CD8-positive, alpha-beta memory T cell (primary cell): ENCODE measurements around the gene PPIL4. TPM values are rescaled to one million over a fixed set of nuclear protein-coding genes. Genes with fewer than 3 reads are reported as not detected.

Source experiments
- CTCF ChIA-PET: fragments of 350-600 bp; sonication (Branson Sonifier 250); formaldehyde crosslinking; loops from one replicate; lab custom pipeline; 2021; ENCODE audit warnings: antibody characterized with exemption; lab: Charles Lee
- POLR2A ChIA-PET: fragments of 350-600 bp; sonication (Branson Sonifier 250); formaldehyde crosslinking; loops from one replicate; lab custom pipeline; 2021; ENCODE audit warnings: antibody characterized with exemption; lab: Charles Lee
- DNase-seq, 5 donors: peaks; one replicate each; pipeline versions ENCODE4 v3.0.0 to v3.0.0-alpha.2; 2020 to 2022; ENCODE audit warnings: mixed read lengths in 1 of 5
- H3K27ac ChIP-seq: one replicate; pipeline ENCODE4 v1.7.0; 2013; ENCODE audit warnings: low read depth, mild to moderate bottlenecking, low read length, moderate library complexity
- H3K27me3 ChIP-seq: 2 replicates; pipeline ENCODE4 v1.7.0; 2013; ENCODE audit warnings: low read length, mild to moderate bottlenecking; ENCODE audit not compliant: insufficient read depth, poor library complexity, severe bottlenecking
- H3K36me3 ChIP-seq: 2 replicates; pipeline ENCODE4 v1.7.0; 2013; ENCODE audit warnings: mild to moderate bottlenecking, low read length, moderate library complexity; ENCODE audit not compliant: insufficient read depth
- H3K4me1 ChIP-seq: 2 replicates; pipeline ENCODE4 v1.7.0; 2013; ENCODE audit warnings: mild to moderate bottlenecking, low read length, moderate library complexity; ENCODE audit not compliant: insufficient read depth
- H3K4me3 ChIP-seq: 2 replicates; pipeline ENCODE4 v1.7.0; 2013; ENCODE audit warnings: mild to moderate bottlenecking, low read length
- H3K9me3 ChIP-seq: 2 replicates; pipeline ENCODE4 v1.7.0; 2013; ENCODE audit warnings: mild to moderate bottlenecking, low read length
- H3K27ac Mint-ChIP-seq, 8 donors: one replicate each; pipeline ENCODE4 v1.8.0; 2020 to 2021; ENCODE audit warnings: mixed read lengths in 8 of 8, mild to moderate bottlenecking in 6 of 8, inconsistent platforms in 3 of 8, moderate library complexity in 3 of 8
- H3K27me3 Mint-ChIP-seq, 2 donors: one replicate each; pipeline ENCODE4 v1.8.0; 2020 to 2021; ENCODE audit warnings: mixed read lengths in 2 of 2, mild to moderate bottlenecking in 1 of 2, moderate library complexity in 1 of 2
- H3K36me3 Mint-ChIP-seq, 3 donors: one replicate each; pipeline ENCODE4 v1.8.0; 2020 to 2021; ENCODE audit warnings: mixed read lengths in 3 of 3, inconsistent platforms in 1 of 3, mild to moderate bottlenecking in 1 of 3
- H3K4me1 Mint-ChIP-seq, 3 donors: one replicate each; pipeline ENCODE4 v1.8.0; 2020 to 2021; ENCODE audit warnings: mixed read lengths in 3 of 3, inconsistent platforms in 1 of 3, mild to moderate bottlenecking in 1 of 3
- H3K4me3 Mint-ChIP-seq, 7 donors: one replicate each; pipeline ENCODE4 v1.8.0; 2020 to 2021; ENCODE audit warnings: mixed read lengths in 7 of 7, mild to moderate bottlenecking in 6 of 7, moderate library complexity in 4 of 7, inconsistent platforms in 2 of 7
- H3K9me3 Mint-ChIP-seq, 5 donors: one replicate each; pipeline ENCODE4 v1.8.0; 2020 to 2022; ENCODE audit warnings: mixed read lengths in 5 of 5, mild to moderate bottlenecking in 3 of 5, moderate library complexity in 2 of 5, inconsistent platforms in 1 of 5
- polyA plus RNA-seq: library from polyadenylated mRNA; unstranded; fragments of 300-500 nt; fragmentation: Illumina TruSeq; gene quantifications from one replicate; pipeline ENCODE4 v1.2.3, GENCODE V29; 2021
- total RNA-seq, 2 experiments: library from RNA; stranded (reverse); gene quantifications; one replicate each; pipeline ENCODE4 v1.2.3, GENCODE V29; 2021

Gene PPIL4
- total and polyA plus RNA-seq, 3 experiments from 2014 or later, result 10.7 to 31.9 (median 29.7) TPM

GRCh38 chr6:149559389-149559788 is 13.5 kb upstream of the PPIL4 start:
- no peak overlapping the region for H3K4me3 Mint-ChIP-seq
- CTCF ChIA-PET, result no interaction called here
- POLR2A ChIA-PET, result interaction anchor here (0.6 kb wide), 1 partner anchor 11 kb away, joined by 3 read pairs; no protein-coding TSS in a partner anchor

GRCh38 chr6:149558029-149558428 is 12.2 kb upstream of the PPIL4 start:
- DNase-seq, result no peak
- no peak overlapping the region for H3K4me3 Mint-ChIP-seq
- H3K27me3 Mint-ChIP-seq, result peaks cover 19 to 33% of the 10 kb centered on the region in 2 donors
- POLR2A ChIA-PET, result no interaction called here
- H3K4me1 Mint-ChIP-seq, result no peaks in the 10 kb centered on the region
- no peak overlapping the region for H3K27ac Mint-ChIP-seq
- Histone ChIP-seq H3K27ac (no peak overlapping the region), H3K4me3 (no peak overlapping the region), H3K27me3 (no peaks in the 10 kb centered on the region), H3K9me3 (no peaks in the 10 kb centered on the region), H3K4me1 (no peaks in the 10 kb centered on the region), H3K36me3 (no peaks in the 10 kb centered on the region)
- H3K9me3 Mint-ChIP-seq, result no peaks in the 10 kb centered on the region
- CTCF ChIA-PET, result no interaction called here
- no peaks in the 10 kb centered on the region for H3K36me3 Mint-ChIP-seq

More at GRCh38 chr6:149559389-149559788, 13.5 kb upstream of the PPIL4 start:
- Mint-ChIP-seq H3K4me1 (peaks cover 0 to 3% (median 0%) of the 10 kb centered on the region in 3 donors), H3K36me3 (no peaks in the 10 kb centered on the region), H3K27ac (no peak overlapping the region), H3K9me3 (no peaks in the 10 kb centered on the region), H3K27me3 (peaks cover 8 to 22% of the 10 kb centered on the region in 2 donors)
- Histone ChIP-seq H3K27me3 (no peaks in the 10 kb centered on the region), H3K9me3 (no peaks in the 10 kb centered on the region), H3K4me1 (no peaks in the 10 kb centered on the region), H3K4me3 (no peak overlapping the region), H3K36me3 (no peaks in the 10 kb centered on the region), H3K27ac (no peak overlapping the region)
- no peak for DNase-seq

GRCh38 chr6:149551920-149552319 is 6.1 kb upstream of the PPIL4 start:
- Histone ChIP-seq H3K9me3 (no peaks in the 10 kb centered on the region), H3K27ac (no peak overlapping the region), H3K4me1 (no peaks in the 10 kb centered on the region), H3K27me3 (no peaks in the 10 kb centered on the region), H3K4me3 (no peak overlapping the region), H3K36me3 (no peaks in the 10 kb centered on the region)
- Mint-ChIP-seq H3K36me3 (no peaks in the 10 kb centered on the region), H3K27me3 (peaks cover 15 to 38% of the 10 kb centered on the region in 2 donors), H3K27ac (peak overlapping the region in 1 of 8 donors; percentile 62), H3K4me3 (no peak overlapping the region), H3K9me3 (no peaks in the 10 kb centered on the region), H3K4me1 (peaks cover 3 to 4% (median 4%) of the 10 kb centered on the region in 3 donors)
- no peak for DNase-seq
- CTCF ChIA-PET, result interaction anchor here (2.5 kb wide), 1 partner anchor 13 kb away, joined by 18 read pairs; the partner anchor contains the start of gene GINM1
- POLR2A ChIA-PET, result no interaction called here

- H3K9me3 ChIP-seq, result no peaks in the 10 kb centered on the region
- Mint-ChIP-seq H3K27me3 (no peaks in the 10 kb centered on the region), H3K27ac (peak overlapping the region; percentile 99 to 100 (median 100)), H3K4me1 (peaks cover 42 to 47% (median 44%) of the 10 kb centered on the region in 3 donors), H3K36me3 (peaks cover 0 to 33% (median 2%) of the 10 kb centered on the region in 3 donors), H3K4me3 (peak overlapping the region; percentile 98 to 100 (median 99)), H3K9me3 (no peaks in the 10 kb centered on the region)
- peaks cover 34% of the 10 kb centered on the region for H3K4me1 ChIP-seq
- H3K36me3 ChIP-seq, result no peaks in the 10 kb centered on the region
- H3K27ac ChIP-seq, result peak overlapping the region; percentile 100
- DNase-seq, result peak; percentile 35 to 87 (median 81)
- H3K4me3 ChIP-seq, result peak overlapping the region; percentile 100
- POLR2A ChIA-PET, result interaction anchor here (0.6 to 2.7 kb wide), 8 partner anchors 17 to 220 kb away, joined by 3 to 13 read pairs (median 5); partner anchors contain the start of genes GINM1, LATS1 and ZC3H12D
- CTCF ChIA-PET, result interaction anchor here (0.6 to 4.6 kb wide), 13 partner anchors 8 to 793 kb away, joined by 3 to 51 read pairs (median 3); partner anchors contain the start of gene GINM1
- H3K27me3 ChIP-seq, result no peaks in the 10 kb centered on the region
Observed at GRCh38 chr6:149545258-149545753, 537 bp downstream of the PPIL4 start.

GRCh38 chr6:149544646-149545257 is 1.1 kb downstream of the PPIL4 start:
- peaks cover 34% of the 10 kb centered on the region for H3K4me1 ChIP-seq
- peaks cover 0 to 38% (median 2%) of the 10 kb centered on the region in 3 donors for H3K36me3 Mint-ChIP-seq
- H3K27me3 ChIP-seq, result no peaks in the 10 kb centered on the region
- peak overlapping the region; percentile 98 to 100 (median 99) for H3K4me3 Mint-ChIP-seq
- H3K4me3 ChIP-seq, result peak overlapping the region; percentile 100
- peak overlapping the region; percentile 100 for H3K27ac ChIP-seq
- ChIA-PET POLR2A (interaction anchor here (0.6 to 2.7 kb wide), 7 partner anchors 21 to 220 kb away, joined by 4 to 13 read pairs (median 5); partner anchors contain the start of genes GINM1, LATS1 and ZC3H12D), CTCF (interaction anchor here (1.1 to 4.6 kb wide), 8 partner anchors 8 to 793 kb away, joined by 3 to 51 read pairs (median 4); partner anchors contain the start of gene GINM1)
- peak overlapping the region; percentile 99 to 100 (median 100) for H3K27ac Mint-ChIP-seq
- H3K36me3 ChIP-seq, result no peaks in the 10 kb centered on the region
- DNase-seq, result no peak
- peaks cover 42 to 47% (median 44%) of the 10 kb centered on the region in 3 donors for H3K4me1 Mint-ChIP-seq
- no peaks in the 10 kb centered on the region for H3K9me3 ChIP-seq
- no peaks in the 10 kb centered on the region for H3K27me3 Mint-ChIP-seq
- no peaks in the 10 kb centered on the region for H3K9me3 Mint-ChIP-seq

- Histone ChIP-seq H3K27ac (no peak overlapping the region), H3K4me1 (peaks cover 28% of the 10 kb centered on the region), H3K36me3 (peaks cover 25% of the 10 kb centered on the region), H3K9me3 (no peaks in the 10 kb centered on the region), H3K27me3 (no peaks in the 10 kb centered on the region), H3K4me3 (no peak overlapping the region)
- no peak for DNase-seq
- POLR2A ChIA-PET, result no interaction called here
- CTCF ChIA-PET, result no interaction called here
- Mint-ChIP-seq H3K9me3 (no peaks in the 10 kb centered on the region), H3K4me1 (peaks cover 42 to 56% (median 45%) of the 10 kb centered on the region in 3 donors), H3K27me3 (no peaks in the 10 kb centered on the region), H3K27ac (no peak overlapping the region), H3K36me3 (peaks cover 5 to 69% (median 12%) of the 10 kb centered on the region in 3 donors), H3K4me3 (no peak overlapping the region)
Observed at GRCh38 chr6:149541139-149541538, 4.7 kb downstream of the PPIL4 start.

GRCh38 chr6:149534742-149535141 is 11.1 kb downstream of the PPIL4 start:
- ChIA-PET CTCF (no interaction called here), POLR2A (no interaction called here)
- Mint-ChIP-seq H3K9me3 (no peaks in the 10 kb centered on the region), H3K27ac (no peak overlapping the region), H3K27me3 (no peaks in the 10 kb centered on the region), H3K4me3 (no peak overlapping the region), H3K4me1 (peaks cover 8 to 19% (median 9%) of the 10 kb centered on the region in 3 donors), H3K36me3 (peaks cover 8 to 82% (median 30%) of the 10 kb centered on the region in 3 donors)
- H3K36me3 ChIP-seq, result peaks cover 47% of the 10 kb centered on the region
- H3K9me3 ChIP-seq, result no peaks in the 10 kb centered on the region
- H3K27me3 ChIP-seq, result no peaks in the 10 kb centered on the region
- no peak for DNase-seq
- H3K27ac ChIP-seq, result no peak overlapping the region
- no peak overlapping the region for H3K4me3 ChIP-seq
- no peaks in the 10 kb centered on the region for H3K4me1 ChIP-seq

- Mint-ChIP-seq H3K36me3 (peaks cover 4 to 79% (median 31%) of the 10 kb centered on the region in 3 donors), H3K27ac (peak overlapping the region in 3 of 8 donors; percentile 23 to 90 (median 87)), H3K9me3 (no peaks in the 10 kb centered on the region), H3K27me3 (no peaks in the 10 kb centered on the region), H3K4me3 (no peak overlapping the region), H3K4me1 (peaks cover 3 to 12% (median 7%) of the 10 kb centered on the region in 3 donors)
- CTCF ChIA-PET, result interaction anchor here (0.9 kb wide), 1 partner anchor 67 kb away, joined by 3 read pairs; no protein-coding TSS in a partner anchor
- Histone ChIP-seq H3K27me3 (no peaks in the 10 kb centered on the region), H3K27ac (no peak overlapping the region), H3K4me3 (no peak overlapping the region), H3K9me3 (no peaks in the 10 kb centered on the region), H3K4me1 (no peaks in the 10 kb centered on the region), H3K36me3 (peaks cover 34% of the 10 kb centered on the region)
- DNase-seq, result no peak
- POLR2A ChIA-PET, result no interaction called here
Observed at GRCh38 chr6:149529650-149530049, 16.2 kb downstream of the PPIL4 start.
